ENCODE measurements around the gene ASIC1. TPM values are rescaled to one million over a fixed set of nuclear protein-coding genes. Genes with fewer than 3 reads are reported as not detected.

The ASIC1 gene
- total and polyA plus RNA-seq, 2 of the 13 experiments (the other 11 are each of a cell fraction or from before 2014, with no cell fraction given) = 0.44 to 1.5 TPM

- TF ChIP-seq, protein P1, sequence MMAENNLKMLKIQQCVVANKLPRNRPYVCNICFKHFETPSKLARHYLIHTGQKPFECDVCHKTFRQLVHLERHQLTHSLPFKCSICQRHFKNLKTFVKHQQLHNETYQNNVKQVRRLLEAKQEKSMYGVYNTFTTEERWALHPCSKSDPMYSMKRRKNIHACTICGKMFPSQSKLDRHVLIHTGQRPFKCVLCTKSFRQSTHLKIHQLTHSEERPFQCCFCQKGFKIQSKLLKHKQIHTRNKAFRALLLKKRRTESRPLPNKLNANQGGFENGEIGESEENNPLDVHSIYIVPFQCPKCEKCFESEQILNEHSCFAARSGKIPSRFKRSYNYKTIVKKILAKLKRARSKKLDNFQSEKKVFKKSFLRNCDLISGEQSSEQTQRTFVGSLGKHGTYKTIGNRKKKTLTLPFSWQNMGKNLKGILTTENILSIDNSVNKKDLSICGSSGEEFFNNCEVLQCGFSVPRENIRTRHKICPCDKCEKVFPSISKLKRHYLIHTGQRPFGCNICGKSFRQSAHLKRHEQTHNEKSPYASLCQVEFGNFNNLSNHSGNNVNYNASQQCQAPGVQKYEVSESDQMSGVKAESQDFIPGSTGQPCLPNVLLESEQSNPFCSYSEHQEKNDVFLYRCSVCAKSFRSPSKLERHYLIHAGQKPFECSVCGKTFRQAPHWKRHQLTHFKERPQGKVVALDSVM (CRISPR knock-in tag; IDR thresholded peaks at IDR 0.05) = peak; percentile 11; the same call in 1 of the 2 replicates
- TF ChIP-seq ARNTL (CRISPR knock-in tag; IDR thresholded peaks at IDR 0.05) (peak; percentile 96), DNMT3B (CRISPR knock-in tag; conservative IDR thresholded peaks at IDR 0.05) (no peak), ZNF660 (CRISPR knock-in tag; IDR thresholded peaks at IDR 0.05; ENCODE audit: borderline replicate concordance, low read depth) (no peak), CREM (IDR thresholded peaks at IDR 0.05) (peak; percentile 97), CREM (CRISPR knock-in tag; IDR thresholded peaks at IDR 0.05) (peak; percentile 62; the same call in 1 of the 2 replicates), ZSCAN25 (CRISPR knock-in tag; IDR thresholded peaks at IDR 0.05) (0 out of 2 replicates have a peak, but pooled peaks have one; percentile 51), IKZF4 (CRISPR knock-in tag; IDR thresholded peaks at IDR 0.05; ENCODE audit: borderline replicate concordance, low read depth, not compliant biosample characterization) (peak; percentile 47), SUZ12 (IDR thresholded peaks at IDR 0.05; ENCODE audit: low read depth, low read length) (peak; percentile 59), SNAPC2 (CRISPR knock-in tag; IDR thresholded peaks at IDR 0.05) (peak; percentile 91; the same call in 1 of the 2 replicates), MBD4 (IDR thresholded peaks at IDR 0.05; ENCODE audit: borderline replicate concordance, low read length) (no peak), MBNL3 (CRISPR knock-in tag; conservative IDR thresholded peaks at IDR 0.05) (no peak), CEBPB (IDR thresholded peaks at IDR 0.05; ENCODE audit: borderline replicate concordance, low read depth, low read length) (0 out of 2 replicates have a peak, but pooled peaks have one; percentile 1), IRX3 (CRISPR knock-in tag; IDR thresholded peaks at IDR 0.05; ENCODE audit: borderline replicate concordance, low read depth) (peak; percentile 83; the same call in 1 of the 2 replicates), ZFP91 (CRISPR knock-in tag; IDR thresholded peaks at IDR 0.05; ENCODE audit: borderline replicate concordance) (peak; percentile 91), FOXA3 (CRISPR knock-in tag; IDR thresholded peaks at IDR 0.05) (peak; percentile 14; the same call in 1 of the 2 replicates), ZNF883 (CRISPR knock-in tag; IDR thresholded peaks at IDR 0.05; ENCODE audit: not compliant biosample characterization) (peak; percentile 64), KDM2A (CRISPR knock-in tag; IDR thresholded peaks at IDR 0.05; ENCODE audit: borderline replicate concordance, low read depth) (peak; percentile 87), RXRB (CRISPR knock-in tag; IDR thresholded peaks at IDR 0.05; ENCODE audit: borderline replicate concordance) (peak; percentile 44; the same call in 1 of the 2 replicates)
- TF ChIP-seq, protein P2, sequence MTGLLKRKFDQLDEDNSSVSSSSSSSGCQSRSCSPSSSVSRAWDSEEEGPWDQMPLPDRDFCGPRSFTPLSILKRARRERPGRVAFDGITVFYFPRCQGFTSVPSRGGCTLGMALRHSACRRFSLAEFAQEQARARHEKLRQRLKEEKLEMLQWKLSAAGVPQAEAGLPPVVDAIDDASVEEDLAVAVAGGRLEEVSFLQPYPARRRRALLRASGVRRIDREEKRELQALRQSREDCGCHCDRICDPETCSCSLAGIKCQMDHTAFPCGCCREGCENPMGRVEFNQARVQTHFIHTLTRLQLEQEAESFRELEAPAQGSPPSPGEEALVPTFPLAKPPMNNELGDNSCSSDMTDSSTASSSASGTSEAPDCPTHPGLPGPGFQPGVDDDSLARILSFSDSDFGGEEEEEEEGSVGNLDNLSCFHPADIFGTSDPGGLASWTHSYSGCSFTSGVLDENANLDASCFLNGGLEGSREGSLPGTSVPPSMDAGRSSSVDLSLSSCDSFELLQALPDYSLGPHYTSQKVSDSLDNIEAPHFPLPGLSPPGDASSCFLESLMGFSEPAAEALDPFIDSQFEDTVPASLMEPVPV (CRISPR knock-in tag; IDR thresholded peaks at IDR 0.05) = peak; percentile 90
- TF ChIP-seq, protein P3, sequence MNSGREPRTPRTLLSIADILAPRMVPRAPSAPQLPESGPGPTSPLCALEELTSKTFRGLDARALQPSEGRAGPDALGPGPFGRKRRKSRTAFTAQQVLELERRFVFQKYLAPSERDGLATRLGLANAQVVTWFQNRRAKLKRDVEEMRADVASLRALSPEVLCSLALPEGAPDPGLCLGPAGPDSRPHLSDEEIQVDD (CRISPR knock-in tag; IDR thresholded peaks at IDR 0.05; ENCODE audit: borderline replicate concordance) = peak; percentile 85; the same call in 1 of the 2 replicates
These were observed 54.5 kb downstream of the ASIC1 start, which contains the start of gene COX14 (continued) for GRCh38 chr12:50111693-50112455.

All from HepG2 (cell line).